Inferior parietal cortex (tissue), 1 donor: ENCODE measurements around the gene CTCFL.

Experiments
- DNase-seq: peaks from one replicate; pipeline ENCODE4 v3.0.0-alpha.2; 2016; ENCODE audit errors: extremely low spot score

CTCFL gene

GRCh38 chr20:57464642-57465211 is 60.2 kb downstream of the CTCFL start:
- no peak for DNase-seq

GRCh38 chr20:57462781-57463180 is 62.2 kb downstream of the CTCFL start:
- DNase-seq = no peak

GRCh38 chr20:57461726-57462125 is 63.2 kb downstream of the CTCFL start:
- DNase-seq = no peak

GRCh38 chr20:57460781-57461465 is 64.0 kb downstream of the CTCFL start:
- DNase-seq = no peak

- DNase-seq = no peak
These were observed 65.0 kb downstream of the CTCFL start for GRCh38 chr20:57459897-57460296.

GRCh38 chr20:57459278-57459677 is 65.7 kb downstream of the CTCFL start:
- DNase-seq = no peak

GRCh38 chr20:57458400-57459160 is 66.4 kb downstream of the CTCFL start:
- peak; percentile 73 for DNase-seq

- DNase-seq = no peak
These were observed 67.5 kb downstream of the CTCFL start for GRCh38 chr20:57457243-57458095.

- no peak for DNase-seq
These were observed 68.8 kb downstream of the CTCFL start for GRCh38 chr20:57456116-57456515.

- no peak for DNase-seq
These were observed 69.6 kb downstream of the CTCFL start for GRCh38 chr20:57455386-57455785.

- DNase-seq = no peak
These were observed 72.9 kb downstream of the CTCFL start for GRCh38 chr20:57451795-57452661.

- no peak for DNase-seq
These were observed 73.5 kb downstream of the CTCFL start for GRCh38 chr20:57451431-57451794.

GRCh38 chr20:57450931-57451330 is 74.0 kb downstream of the CTCFL start:
- DNase-seq = no peak

GRCh38 chr20:57450419-57450818 is 74.5 kb downstream of the CTCFL start:
- no peak for DNase-seq

- no peak for DNase-seq
These were observed 75.3 kb downstream of the CTCFL start for GRCh38 chr20:57449398-57450354.

- no peak for DNase-seq
These were observed 76.1 kb downstream of the CTCFL start for GRCh38 chr20:57448764-57449354.
